ENCODE data around the gene LRRC23. TPM values are rescaled to one million over a fixed set of nuclear protein-coding genes. Genes with fewer than 3 reads are reported as not detected.

Gene LRRC23
- total RNA-seq, 4 donors from 2014 or later, result 4.3 to 15.8 (median 8.5) TPM

- Histone ChIP-seq H3K27ac (peak overlapping the region; percentile 99), H3K4me1 (peaks cover 54% of the 10 kb centered on the region), H3K9me3 (no peaks in the 10 kb centered on the region), H3K27me3 (no peaks in the 10 kb centered on the region), H3K4me3 (peak overlapping the region; percentile 91), H3K36me3 (peaks cover 5% of the 10 kb centered on the region)
- 10% methylated on average over 8 of the region's 8 CpGs for WGBS
- TF ChIP-seq CTCF (IDR thresholded peaks at IDR 0.05) (no peak), POLR2A (IDR thresholded peaks at IDR 0.05) (peak in 1 of 2 donors; percentile 7), POLR2AphosphoS5 (IDR thresholded peaks at IDR 0.05) (peak in 1 of 3 donors; percentile 20)
- no peak for DNase-seq (ENCODE audit: low spot score in 2 of 2)
Observed at GRCh38 chr12:6925540-6926279, 21.1 kb downstream of the LRRC23 start.

DNA sequence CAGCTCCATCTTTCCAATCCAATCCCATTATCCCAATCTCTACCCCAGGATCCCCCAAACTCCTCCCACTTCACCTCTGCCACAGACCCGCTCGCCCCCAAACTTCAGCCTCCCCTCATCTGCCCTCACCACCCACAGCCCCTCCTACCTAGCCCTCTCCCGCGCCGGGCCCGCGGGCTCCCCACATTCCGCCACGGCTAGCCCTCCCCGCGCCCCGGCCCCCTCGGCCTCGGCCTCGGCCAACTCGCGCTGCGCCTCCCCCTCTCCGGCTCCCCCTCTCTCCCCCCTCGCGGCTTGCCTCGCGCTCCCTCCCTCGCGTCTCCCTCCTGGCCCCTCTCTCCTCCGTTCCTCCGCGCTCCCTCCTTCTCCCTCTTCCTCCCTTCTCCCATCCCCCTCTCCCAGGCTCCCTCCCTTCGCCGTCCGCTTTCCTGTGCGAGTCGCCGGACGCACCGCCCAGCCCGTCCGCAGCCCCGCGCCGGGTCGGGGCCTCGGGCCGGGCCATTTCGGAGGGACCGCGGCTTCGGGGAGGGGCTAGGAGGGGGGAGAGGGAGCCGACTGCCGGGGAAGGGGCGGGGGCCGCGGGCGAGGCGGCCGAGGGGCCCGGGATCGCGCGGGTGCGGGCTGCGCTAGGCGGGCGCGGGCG is 22.9 kb downstream of the LRRC23 start, which contains the start of gene ATN1:
Gene ATN1, plus strand, starts transcription at position 581 of the 643 bp plus-strand sequence. CDS start 6,043 bp downstream, outside the sequence.
- Histone ChIP-seq H3K36me3 (no peaks in the 10 kb centered on the region), H3K27me3 (no peaks in the 10 kb centered on the region), H3K4me1 (peaks cover 61% of the 10 kb centered on the region), H3K4me3 (peak within 1 kb of the TSS; percentile 91), H3K27ac (peak within 1 kb of the TSS; percentile 99), H3K9me3 (no peaks in the 10 kb centered on the region)
- WGBS, result 1% methylated on average over 37 of the region's 66 CpGs
- DNase-seq (ENCODE audit: low spot score in 2 of 2), result peak in 1 of 2 donors; percentile 89
- TF ChIP-seq EP300 (IDR thresholded peaks at IDR 0.05), result no peak
- TF ChIP-seq POLR2AphosphoS5 (IDR thresholded peaks at IDR 0.05), result peak in 2 of 3 donors; percentile 36 to 70
- TF ChIP-seq POLR2A (IDR thresholded peaks at IDR 0.05), result peak in 1 of 2 donors; percentile 42

DNA sequence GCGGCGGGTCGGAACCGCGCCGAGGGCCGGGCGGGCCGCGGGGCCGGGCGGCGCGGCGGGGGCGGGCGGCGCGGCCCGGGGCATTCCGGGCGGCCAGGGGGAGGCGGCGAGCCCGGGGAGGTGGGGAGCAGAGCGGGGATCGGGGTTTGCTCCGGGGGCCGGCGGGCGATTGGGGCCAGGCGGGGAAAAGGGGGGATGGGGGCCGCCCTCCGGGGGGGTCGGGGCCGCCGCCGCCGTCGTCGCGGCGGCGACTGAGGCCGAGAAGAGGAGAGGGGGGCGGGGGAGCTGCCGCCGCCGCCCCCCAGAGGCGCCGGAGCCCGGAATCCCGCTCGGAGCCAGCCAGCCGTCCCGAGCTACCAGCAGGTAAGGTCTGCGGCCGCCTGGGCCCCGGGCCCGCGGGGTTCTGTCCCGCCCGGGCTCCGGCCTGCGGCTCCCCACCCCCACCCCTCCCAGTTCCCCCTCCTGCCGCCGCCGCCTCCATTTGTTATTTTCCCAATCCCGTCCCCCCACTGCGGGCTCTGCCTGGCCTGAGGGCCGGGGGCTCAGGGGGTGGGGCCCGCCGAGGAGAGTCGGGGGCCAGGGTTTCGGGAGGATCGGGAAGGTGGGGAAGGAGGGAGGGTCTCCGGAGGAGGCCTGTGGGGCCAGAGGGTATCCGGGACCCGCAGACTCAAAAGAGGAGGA is 23.5 kb downstream of the LRRC23 start:
- TF ChIP-seq EP300 (IDR thresholded peaks at IDR 0.05), result no peak
- no peak for TF ChIP-seq CTCF (IDR thresholded peaks at IDR 0.05)
- no peak for DNase-seq (ENCODE audit: low spot score in 2 of 2)
- Histone ChIP-seq H3K9me3 (no peaks in the 10 kb centered on the region), H3K4me1 (peaks cover 66% of the 10 kb centered on the region), H3K27me3 (no peaks in the 10 kb centered on the region), H3K36me3 (no peaks in the 10 kb centered on the region), H3K27ac (peak overlapping the region; percentile 99), H3K4me3 (peak overlapping the region; percentile 91)
- WGBS, result 0% methylated on average over 16 of the region's 79 CpGs

DNA sequence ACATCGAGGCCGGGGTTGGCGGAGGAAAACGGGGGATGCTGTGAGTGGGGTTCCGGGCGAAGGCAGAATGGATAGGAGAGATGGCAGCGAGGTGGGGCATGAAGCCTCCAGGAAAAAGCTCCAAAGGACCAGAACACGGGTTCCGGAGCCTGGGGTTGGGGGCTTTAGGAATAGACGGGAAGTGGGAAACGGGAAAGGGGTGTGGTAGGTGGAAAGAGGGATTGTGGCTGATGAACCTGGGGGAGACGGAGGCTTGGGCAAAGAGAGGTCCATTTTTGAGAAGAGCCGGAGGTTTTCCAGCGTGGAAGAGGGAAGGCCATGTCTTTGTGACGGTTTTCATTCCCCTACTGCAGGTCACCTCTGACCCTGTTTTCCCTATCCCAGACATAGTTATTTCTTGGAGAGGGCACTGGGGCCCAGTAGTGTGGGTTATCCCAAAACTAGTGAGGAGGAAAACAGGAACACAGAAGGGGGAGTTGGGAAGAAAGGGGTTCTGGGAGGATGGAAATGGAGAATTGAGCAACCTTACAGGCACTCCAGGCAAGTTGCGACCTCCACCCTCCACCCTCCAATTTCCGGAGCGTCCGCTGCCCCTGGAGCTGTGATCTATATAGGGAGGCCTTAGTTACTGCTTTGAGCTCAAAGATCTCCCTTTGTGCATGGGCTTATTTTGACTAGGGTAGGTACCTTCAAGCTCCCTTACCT is 24.2 kb downstream of the LRRC23 start:
- H3K4me3 ChIP-seq, result peak overlapping the region; percentile 91
- TF ChIP-seq POLR2A (IDR thresholded peaks at IDR 0.05) (no peak), EP300 (IDR thresholded peaks at IDR 0.05) (no peak), CTCF (IDR thresholded peaks at IDR 0.05) (no peak), POLR2AphosphoS5 (IDR thresholded peaks at IDR 0.05) (no peak)
- peaks cover 73% of the 10 kb centered on the region for H3K4me1 ChIP-seq
- 7% methylated on average over 19 of the region's 19 CpGs for WGBS
- H3K27ac ChIP-seq, result peak overlapping the region; percentile 99
- H3K9me3 ChIP-seq, result no peaks in the 10 kb centered on the region
- H3K36me3 ChIP-seq, result peaks cover 4% of the 10 kb centered on the region
- DNase-seq (ENCODE audit: low spot score in 2 of 2), result peak in 1 of 2 donors; percentile 75
- no peaks in the 10 kb centered on the region for H3K27me3 ChIP-seq

Measured in suprapubic skin (tissue), 4 donors.